ENCODE measurements around the gene ARHGAP4.

The ARHGAP4 gene

DNA sequence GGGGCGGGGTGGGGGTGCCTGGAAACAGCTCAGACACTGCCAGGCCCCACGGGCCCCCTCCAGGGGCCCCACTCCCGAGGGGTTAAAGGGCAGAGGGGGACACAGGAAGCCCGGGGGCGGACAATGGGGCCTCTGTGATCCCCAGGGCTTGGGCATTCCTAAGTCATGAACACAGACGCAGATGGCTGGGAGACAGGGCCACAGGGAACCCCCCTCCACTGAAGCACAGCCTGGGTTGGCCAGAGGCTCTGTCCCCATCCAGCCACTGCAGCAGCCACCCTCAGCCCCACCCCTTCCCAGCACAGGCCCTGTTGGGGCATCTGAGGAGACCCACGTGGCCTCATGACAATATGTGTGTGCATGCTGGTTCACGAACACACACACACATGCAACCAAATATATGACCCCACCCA lies 44.0 kb downstream of the ARHGAP4 start:
- DNase-seq (ENCODE audit: low read depth) = no peak

DNA sequence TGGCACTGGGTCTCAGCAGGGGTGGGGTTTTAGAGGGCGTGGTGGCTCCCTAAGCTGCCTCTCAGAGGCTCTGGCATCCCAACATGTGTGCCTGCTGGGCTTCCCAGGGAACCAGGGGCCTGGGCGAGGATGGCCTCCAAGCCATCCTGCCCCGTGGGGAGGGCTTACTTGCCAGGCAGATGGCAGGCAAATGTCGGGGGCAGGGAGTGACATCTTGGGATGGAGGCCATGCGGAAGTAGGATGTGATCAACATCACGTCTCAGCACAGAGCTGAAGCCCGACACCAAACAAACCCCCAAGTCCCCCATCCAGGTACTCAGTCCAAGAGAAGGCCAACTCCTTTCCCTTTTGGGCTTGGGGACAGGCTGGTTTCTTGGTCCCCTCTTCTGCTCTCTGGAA lies 44.8 kb downstream of the ARHGAP4 start:
- no peak for DNase-seq (ENCODE audit: low read depth)

DNA sequence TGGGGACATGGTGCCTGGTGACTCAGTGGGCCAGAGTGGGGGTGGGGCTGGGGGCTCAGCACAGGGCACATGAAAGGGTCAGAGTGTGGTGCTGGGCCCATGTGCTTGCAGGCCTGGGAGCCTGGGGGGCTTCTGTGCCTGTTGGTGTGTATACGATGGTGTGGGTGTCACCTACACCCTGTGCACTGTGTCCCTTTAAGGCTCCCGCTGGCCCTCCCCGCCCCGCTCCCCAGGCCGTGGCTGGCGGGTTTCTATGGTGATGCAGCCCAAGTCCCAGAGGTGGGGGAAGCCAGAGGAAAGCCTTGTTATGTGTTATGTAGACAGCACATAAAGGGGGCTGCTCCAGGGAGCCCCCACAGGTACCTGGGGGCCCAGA lies 45.6 kb downstream of the ARHGAP4 start:
- DNase-seq (ENCODE audit: low read depth) = no peak

DNA sequence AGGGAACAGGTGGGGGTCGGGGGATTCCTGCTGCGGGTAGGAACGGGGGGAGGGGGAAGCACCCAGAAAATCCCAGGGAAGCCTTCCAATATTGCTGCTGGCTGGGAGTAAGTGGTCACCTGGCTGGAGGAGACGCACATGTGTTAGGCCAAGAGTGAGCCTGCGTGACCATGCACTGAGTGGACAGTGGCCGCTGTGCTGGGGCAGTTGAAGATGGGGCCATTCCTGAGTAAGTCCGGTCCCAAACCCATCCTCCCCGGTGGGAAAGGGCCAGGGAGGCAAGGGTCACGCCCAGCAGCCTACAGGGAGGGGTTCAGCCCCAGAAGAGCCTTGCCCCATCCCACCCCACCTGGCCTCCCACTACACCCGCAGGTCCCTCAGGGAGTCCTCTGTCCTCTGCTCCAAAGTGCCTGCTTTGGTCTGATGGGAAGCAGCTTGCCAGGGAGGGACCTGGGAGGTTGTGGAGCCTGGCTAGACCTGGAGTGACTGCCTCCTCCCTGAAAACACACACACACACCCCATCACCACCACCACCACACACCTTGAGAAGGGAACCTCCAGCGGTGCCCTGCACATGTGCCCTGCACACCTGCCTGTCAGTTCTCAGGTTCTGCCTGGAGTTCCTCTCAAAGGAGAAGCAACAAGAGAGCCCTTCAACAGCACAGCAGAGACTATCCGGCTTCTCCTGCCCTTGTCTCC lies 46.2 kb downstream of the ARHGAP4 start:
- no peak for DNase-seq (ENCODE audit: low read depth)

DNA sequence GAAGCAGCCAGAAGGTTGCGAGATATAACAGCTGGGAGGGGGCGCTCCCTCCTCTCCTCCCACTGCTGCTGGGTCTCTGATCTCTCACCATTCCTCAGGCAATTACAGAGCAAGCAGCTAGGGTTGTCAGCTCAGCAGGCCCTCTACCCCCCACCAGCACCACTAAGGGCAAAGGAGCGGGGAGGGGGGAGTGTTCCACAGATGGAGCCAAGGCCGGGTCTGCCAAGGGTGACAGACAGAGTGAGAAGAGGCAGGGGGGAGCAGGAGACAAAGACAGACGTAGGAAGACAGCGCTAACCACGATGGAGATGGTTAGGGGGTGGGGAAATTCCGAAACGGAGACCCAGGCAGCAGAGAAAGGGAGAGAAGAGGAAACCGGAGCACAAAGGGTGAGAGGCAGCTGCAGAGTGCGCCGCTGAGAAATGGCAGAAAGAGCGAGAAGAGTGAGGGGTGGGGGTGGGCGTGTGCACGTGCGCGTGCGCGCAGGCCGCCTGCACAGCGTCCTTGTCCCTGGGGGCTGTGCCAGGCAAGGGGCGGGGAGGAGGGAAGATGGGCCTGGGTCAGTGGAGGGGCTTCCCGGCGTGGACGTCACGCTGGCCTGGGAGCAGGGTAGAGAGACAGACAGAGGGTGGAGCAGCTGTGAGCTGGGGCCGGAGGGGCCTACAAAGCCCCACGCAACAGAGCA lies 47.0 kb downstream of the ARHGAP4 start:
- DNase-seq (ENCODE audit: low read depth) = no peak

DNA sequence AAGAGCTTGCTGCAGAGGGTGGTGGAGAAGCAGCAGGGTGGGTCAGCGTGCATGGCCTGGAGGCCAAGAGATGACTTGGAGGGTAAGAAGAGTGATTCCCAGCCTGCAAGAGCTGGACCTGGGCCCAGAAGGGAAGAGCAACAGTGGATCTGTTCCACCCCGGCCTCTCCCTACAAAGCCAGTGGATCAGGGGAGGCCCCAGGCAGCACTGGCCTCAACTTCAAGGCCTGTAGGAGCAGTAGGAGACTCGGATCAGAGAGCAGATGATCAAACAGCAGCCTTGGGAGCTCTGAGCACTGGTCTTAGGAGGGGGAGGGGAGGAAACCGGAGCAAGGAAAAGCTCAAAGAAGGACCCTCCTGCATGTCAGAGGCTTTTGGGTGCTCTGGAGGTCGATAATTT lies 47.7 kb downstream of the ARHGAP4 start:
- no peak for DNase-seq (ENCODE audit: low read depth)

DNA sequence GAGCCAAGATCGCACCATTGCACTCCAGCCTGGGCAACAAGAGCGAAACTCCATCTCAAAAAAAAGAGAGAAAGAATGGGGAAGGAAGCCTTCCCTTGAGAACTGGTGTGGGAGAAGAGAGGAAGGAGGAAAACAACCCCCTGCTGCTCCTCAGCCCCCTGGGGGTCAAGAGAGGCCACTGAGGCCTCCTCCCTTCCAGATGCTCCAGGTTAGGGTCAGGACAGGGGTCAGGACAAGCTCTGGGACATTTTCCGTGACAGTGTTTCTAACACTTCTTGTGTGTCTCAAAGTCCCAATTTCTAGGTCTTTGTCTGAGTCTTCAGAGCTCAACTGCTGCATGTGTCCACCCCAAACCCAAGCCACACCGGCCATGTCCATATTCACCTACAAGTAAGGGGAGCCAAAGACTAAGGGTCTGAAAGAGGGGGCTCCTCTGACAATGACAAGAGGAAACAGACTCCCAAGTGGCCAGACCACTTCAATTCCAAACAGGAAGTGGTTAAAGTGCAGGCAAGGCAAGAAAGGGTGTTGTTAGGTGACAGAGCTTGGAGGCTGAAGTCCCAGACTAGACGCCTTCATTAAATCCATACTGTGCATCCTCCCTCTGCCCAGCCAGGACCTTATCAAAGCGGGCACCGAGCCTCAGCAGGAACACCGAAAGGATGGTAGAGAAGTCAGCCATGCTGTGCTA lies 48.3 kb downstream of the ARHGAP4 start:
- DNase-seq (ENCODE audit: low read depth) = no peak

DNA sequence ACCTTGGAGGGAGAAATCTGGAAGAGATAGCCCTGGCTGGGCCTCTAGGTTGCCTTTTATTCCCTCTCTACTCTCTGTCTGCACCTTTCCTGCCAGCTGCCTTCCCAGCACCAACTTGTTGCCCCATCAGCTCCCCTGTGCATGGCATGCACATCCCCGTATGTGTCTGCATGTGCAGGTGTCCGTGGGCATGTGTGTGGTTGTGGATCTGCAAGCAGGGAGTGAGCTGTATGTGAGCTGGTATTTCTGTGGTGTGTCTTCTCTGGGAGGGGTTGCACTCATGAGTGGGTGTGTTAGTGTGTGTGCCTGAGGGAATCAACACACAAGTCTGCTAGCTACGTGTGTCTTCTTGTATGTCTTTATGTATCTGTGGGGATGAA lies 50.0 kb downstream of the ARHGAP4 start:
- DNase-seq (ENCODE audit: low read depth) = no peak

DNA sequence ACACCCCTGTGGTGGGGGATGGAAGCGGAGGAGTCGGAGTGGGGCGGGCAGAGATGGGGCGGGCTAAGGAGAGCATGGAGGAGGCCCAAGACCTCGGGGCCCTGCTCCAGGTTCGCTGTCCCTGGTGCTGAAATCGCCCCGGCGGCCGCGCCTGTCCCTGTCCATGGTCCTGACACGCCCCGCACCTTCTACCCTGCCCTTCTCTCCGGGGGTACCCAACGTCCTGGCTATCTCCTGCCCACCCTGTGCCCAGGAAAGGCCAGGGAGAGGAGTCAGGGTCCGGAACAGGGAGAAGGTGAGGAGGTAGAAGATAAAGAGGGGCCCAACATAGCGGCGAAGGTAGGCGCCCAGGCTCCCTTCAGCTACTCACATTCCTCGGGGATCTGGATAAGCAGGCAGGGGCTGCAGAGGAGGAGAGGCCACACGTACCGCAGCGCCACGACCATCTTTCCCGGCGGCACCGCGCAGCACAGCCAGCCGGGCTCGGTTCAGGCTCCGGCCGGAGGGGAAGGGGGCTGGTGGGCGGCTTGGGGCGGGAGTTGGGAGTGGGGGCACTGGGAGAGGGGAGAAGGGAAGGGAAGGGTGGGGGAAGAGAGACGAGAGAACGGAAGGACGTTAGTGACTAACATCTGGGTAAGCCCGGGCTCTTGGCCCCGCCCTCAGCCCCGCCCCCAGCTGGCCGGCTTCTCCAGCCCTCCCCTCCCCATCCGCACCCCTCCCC lies 50.5 kb downstream of the ARHGAP4 start:
- peak; percentile 58 for DNase-seq (ENCODE audit: low read depth)

DNA sequence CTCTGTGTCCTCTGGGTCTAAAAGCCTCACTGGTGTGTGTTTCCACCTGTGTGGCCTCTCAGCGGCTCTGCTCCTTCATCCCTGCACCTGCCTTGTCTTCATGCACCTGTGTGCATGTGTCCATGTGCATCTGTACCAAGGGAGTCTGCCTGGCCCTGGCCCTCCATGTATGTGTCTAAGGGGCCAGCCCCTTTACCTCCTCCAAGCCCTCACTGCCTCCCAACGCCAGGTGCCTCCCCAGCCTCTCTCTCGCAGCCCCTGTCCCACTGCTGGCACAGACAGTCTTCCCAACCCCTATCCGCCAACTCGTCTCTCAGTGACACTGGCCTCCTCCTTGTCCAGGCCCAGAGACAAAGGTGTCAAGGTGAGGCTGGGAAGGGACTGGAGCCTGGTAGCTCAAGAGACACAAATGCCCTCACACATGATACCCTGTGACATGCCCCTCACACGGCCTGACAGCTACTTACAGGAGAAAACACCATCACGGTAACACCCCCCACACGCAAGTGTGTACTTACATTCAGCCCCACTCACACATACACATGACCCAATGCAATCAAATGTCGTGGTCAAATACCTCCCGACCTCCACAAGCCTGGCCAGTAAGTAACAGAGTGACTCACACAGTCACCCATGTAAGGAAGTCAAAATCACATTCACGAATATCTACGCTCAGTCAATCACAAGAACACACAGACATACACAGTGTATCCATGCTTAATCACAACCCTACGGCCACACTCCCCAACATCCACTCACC lies 51.5 kb downstream of the ARHGAP4 start:
- DNase-seq (ENCODE audit: low read depth) = no peak

DNA sequence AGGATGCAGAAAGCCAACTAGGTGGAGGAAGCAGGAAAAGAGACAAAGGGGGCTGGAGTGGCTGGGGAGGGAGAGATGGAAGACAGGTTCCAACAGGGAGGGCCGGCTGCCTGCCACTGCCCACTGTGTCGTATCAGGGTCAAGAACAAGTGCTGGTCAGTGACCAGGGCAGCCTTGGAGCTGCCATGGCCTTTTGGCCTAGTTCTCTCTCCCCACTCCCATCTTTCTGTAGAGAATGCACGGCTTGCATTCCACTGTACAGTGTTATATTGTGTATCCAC lies 52.0 kb downstream of the ARHGAP4 start:
- DNase-seq (ENCODE audit: low read depth) = no peak

DNA sequence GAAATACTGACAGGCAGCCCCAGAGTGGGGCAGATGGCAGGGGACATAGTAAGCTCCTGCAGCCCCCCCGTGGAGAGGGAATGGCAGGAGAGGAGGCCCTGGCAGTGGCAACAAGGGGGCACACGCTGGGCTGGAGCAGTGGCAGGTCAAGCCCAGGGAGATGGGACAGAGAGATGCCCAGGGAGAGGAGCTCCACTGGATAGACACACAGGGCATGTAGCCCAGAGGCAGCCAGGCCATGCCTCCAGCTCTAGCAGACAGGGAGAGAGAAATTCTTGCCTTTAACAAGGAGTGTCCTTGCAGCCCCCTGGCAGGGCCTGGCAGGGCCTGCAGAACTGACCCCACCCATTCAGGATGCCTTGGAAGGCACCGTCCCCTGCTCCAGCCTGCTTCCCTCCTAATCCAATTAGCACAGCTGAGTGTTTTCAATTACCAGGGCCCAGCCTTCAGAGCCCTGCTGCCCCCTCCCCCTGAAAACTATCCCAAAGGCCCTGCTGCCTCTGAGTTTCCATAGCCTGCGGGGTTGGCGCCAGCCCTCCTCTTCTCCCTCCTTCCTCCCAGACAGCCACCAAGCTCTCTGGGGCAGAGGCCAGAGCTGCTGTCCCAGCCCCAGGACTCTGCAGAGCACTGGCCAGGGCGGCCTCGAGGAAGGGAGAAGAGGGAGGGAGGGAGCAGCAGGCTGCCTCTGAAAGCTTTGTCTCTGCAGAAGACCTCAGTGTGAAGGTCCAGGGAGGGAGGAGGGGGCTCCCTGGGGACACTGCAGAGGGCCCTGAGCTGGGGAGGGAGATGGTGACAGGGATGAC lies 52.6 kb downstream of the ARHGAP4 start:
- DNase-seq (ENCODE audit: low read depth) = no peak

DNA sequence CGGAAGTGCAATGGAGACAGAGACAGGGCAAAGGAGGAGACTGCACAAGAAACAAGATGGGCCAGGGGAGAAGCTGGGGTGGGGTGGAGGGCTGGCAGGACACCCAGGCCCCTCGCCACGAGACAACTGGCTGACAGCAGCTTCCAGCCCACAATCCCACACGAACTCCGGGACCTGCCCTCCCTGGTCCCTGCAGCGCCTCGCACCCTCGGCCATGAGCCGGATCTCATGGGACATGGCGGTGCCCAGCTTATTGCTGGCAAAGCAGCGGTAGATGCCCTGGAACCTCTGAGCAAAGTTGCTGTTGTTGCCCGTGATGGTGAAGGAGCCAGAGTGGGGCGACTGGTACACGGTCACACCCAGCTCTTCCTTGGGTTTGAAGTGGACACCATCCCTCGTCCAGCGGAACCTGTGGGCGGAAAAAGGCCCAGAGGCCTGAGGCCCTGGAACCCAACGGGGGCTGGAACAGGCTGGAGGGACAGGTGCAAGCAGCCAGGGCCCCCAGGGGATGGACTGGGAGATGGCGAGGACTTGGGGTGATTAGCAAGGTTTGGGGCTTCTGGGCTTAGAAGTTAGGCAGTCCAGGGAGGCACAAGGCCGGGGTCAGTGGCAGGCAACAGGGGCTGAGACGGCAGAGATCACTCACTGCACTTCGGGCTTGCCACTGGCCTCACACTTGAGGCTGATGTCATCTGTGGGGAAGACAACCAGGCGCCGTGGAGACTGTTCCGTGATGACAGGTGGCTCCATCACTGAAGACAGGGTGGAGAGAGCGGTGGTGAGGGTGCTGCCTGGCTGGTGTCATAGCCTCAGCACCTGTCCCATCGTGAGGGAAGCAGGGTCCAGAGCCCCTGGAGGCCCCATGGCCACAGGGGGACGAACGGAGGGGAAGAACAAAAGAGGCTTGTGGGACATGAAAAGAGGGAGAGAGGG lies 53.9 kb downstream of the ARHGAP4 start:
- no peak for DNase-seq (ENCODE audit: low read depth)

DNA sequence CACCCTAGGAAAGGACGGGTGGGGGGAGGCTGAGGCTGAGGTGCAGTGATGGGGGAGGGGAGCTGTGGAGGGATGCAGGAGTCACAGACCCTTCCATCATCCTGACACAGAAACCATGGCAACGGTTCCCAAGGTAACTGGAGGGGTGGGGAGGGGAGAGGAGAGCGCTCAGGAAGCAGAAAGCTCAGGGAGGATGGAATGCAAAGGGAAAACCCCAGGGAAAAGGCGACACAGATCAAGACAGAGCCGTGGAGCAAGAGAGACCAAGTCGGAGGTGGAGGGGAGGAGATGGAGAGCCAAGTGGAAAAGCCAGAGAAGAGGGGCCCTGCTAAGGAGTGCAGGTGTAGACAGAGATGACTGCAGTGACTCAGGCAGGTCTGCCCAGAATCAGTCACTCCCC lies 54.6 kb downstream of the ARHGAP4 start:
- no peak for DNase-seq (ENCODE audit: low read depth)

DNA sequence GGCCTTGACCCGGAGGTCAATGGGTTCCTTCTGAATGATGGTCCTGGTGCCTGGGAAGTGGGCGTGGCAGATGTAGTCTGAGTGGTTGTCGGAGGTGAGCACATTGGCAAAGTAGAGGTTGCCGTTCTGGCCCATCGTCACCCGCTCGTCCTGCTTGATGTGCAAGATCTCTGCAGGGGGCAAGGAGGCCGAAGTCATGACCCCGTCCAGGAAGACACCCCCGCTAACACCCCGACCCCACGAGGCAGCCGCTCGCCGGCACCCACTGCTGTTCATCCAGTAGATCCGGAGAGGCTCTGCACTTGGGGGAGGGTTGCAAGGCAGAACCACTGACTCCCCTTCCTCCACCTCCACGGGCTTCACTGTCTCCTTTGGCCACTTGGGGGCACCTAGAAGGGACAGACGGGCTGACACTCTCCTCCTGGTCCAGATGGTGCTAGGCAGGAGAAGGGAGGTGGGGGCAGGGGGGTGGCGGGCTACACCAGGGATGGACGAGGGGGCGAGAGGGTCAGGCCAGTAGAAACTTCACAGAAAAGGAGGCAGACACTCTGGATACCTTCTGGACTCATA lies 55.2 kb downstream of the ARHGAP4 start:
- DNase-seq (ENCODE audit: low read depth) = no peak

DNA sequence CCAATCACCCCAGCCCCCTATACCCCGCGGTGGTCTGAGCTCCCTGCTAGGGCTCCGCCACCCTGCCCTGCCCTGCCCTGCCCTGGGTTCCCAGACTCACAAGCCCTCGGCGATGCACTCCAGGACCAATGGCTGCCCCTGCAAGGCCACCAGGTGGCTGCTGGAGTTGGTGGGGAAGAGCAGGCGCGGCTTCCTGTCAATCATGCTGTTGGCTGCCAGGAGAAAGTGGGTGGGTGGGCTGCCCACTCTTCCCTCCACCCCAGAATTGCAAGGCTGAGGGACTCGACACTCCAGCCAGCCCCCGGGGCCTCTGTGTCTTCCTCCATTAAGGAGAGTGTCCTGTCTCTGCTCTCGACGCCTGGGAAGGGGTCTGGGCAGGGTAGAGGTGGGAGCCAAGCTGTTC lies 55.8 kb downstream of the ARHGAP4 start:
- DNase-seq (ENCODE audit: low read depth) = no peak

DNA sequence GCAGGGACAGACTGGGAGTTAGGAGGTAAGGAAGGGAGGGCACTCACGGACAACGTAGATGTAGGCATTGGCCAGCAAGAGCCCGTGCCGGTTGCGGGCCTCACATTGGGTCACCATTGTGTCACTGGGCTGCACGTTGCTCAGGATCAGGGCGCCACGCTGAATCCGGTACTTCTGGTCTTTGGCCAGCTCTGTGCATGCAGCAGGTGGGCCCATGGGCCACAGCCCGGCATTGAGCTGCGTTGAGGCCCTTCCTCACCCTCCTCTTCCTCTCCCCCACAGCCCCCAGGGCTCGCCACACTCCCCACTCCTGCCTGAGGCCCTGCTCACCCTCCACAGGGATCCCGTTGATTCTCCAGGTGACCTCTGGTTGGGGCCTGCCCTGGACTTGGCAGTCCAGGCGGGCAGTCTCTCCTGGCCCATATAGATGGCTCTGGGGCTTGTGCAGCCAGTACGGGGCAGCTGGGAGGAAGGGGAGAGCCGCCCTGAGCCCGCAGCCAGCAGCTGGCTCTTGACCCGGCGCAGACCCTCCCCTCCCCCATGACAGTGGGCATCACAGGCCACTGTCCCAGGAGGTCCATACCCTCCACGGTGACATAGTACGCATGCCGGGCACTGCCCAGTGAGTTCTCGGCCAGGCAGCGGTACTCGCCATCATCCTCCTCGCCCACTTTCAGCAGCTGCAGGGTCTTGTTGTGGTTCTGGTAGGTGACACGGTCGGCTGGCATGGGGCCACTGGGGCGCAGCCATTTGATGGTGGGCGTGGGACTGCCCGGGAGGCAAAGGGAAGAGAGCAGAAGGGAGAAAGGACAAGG lies 56.4 kb downstream of the ARHGAP4 start:
- no peak for DNase-seq (ENCODE audit: low read depth)

DNA sequence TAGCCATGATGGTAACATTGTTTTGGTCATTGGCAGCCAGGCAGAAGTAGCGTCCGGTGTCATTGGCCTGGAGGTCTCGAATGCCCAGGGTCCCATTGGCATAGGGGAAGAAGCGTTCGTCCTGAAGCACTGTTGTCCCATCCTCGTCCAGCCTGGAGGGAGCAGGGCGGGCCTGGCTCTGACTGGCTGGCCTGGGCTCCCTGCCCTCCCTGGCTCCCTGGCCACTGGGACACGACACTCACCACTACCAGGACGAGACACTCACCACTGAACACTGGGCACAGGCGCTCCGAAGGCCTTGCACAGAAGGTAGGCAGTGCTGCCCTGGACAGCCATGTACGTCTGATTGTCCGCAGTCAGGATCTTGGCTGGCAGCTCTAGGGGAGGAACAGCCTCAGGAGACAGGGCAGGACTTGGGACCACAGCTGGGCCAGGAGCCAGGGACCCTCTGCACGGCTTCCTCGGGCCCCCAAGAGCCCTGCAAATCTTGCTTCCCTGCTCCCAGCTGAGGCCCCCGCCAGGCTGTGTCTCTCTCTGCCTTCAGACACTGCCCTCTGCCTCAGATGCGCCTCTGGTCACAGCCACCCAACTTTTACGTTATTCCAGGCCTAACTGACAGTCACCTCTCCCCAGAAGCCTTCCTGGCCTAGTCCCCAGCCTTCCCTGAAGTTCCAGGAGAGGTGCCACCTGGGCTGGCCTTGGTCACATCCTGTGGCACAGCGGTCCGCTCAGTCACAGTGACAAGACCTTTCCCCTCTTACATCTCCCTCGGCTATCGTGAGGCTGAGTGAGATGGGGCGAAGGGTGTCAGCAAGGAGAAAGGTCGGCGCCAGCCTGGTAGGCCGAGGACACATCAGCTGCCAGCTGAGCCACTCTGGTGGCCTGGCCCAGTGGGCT lies 57.2 kb downstream of the ARHGAP4 start:
- no peak for DNase-seq (ENCODE audit: low read depth)

Measured in activated gamma-delta T cell treated with anti-CD3 and anti-CD28 coated beads, Interleukin-2, amount 50 U/mL, for 16 hours (primary cell).